K562 (cell line): Measurements from ENCODE around the gene LMNTD2. TPM values are rescaled to one million over a fixed set of nuclear protein-coding genes. Genes with fewer than 3 reads are reported as not detected.

Experiments used
- CBFA2T3 ChIP-seq: fragments of 450-650 bp; IDR thresholded peaks from 2 replicates; pipeline ENCODE4 v1.6.1; 2017
- CLOCK ChIP-seq: fragments of 250-450 bp; sonication (Bioruptor Pico); IDR thresholded peaks from 2 replicates; pipeline ENCODE4 v1.4.0; 2020; ENCODE audit warnings: mild to moderate bottlenecking, moderate library complexity, borderline replicate concordance
- CREB3L1 ChIP-seq: fragments of 450-650 bp; IDR thresholded peaks from 2 replicates; pipeline ENCODE4 v1.6.1; 2014; ENCODE audit warnings: low read depth, mild to moderate bottlenecking, moderate library complexity, borderline replicate concordance
- MECOM ChIP-seq: fragments of 250-450 bp; sonication (Bioruptor Pico); IDR thresholded peaks from 2 replicates; pipeline ENCODE4 v1.8.0; 2022; ENCODE audit warnings: inconsistent platforms
- PCBP2 ChIP-seq: fragments of 200-400 bp; formaldehyde crosslinking; IDR thresholded peaks from 2 replicates; pipeline ENCODE4 v1.6.1; 2018; ENCODE audit warnings: low read length, low read depth, mild to moderate bottlenecking, moderate library complexity; ENCODE audit not compliant: poor library complexity, severe bottlenecking
- PHB ChIP-seq: fragments of 250-450 bp; sonication (Bioruptor Pico); IDR thresholded peaks from 2 replicates; pipeline ENCODE4 v1.5.0; 2021
- POLR2G ChIP-seq: fragments of 200-400 bp; formaldehyde crosslinking; IDR thresholded peaks from 2 replicates; pipeline ENCODE4 v1.6.1; 2017; ENCODE audit warnings: low read depth, mild to moderate bottlenecking, antibody characterized with exemption, low read length, moderate library complexity
- POU5F1 ChIP-seq: fragments of 150-350 bp; IDR thresholded peaks from 2 replicates; pipeline ENCODE4 v1.6.1; 2014; ENCODE audit warnings: borderline replicate concordance, low read length, low read depth, mild to moderate bottlenecking; ENCODE audit not compliant: partially characterized antibody
- RBM34 ChIP-seq: fragments of 200-400 bp; formaldehyde crosslinking; IDR thresholded peaks from 2 replicates; pipeline ENCODE4 v1.6.1; 2018; ENCODE audit warnings: low read length, borderline replicate concordance; ENCODE audit not compliant: insufficient read depth
- SRSF3 ChIP-seq: fragments of 200-400 bp; formaldehyde crosslinking; IDR thresholded peaks from 2 replicates; pipeline ENCODE4 v1.6.1; 2016; ENCODE audit warnings: mild to moderate bottlenecking, low read length, moderate library complexity; ENCODE audit not compliant: insufficient read depth
- STAT6 ChIP-seq: sonication (generic); formaldehyde crosslinking; IDR thresholded peaks from 2 replicates; pipeline ENCODE4 v1.8.1; 2023; ENCODE audit warnings: mild to moderate bottlenecking, missing genetic modification reagents
- TCF15 ChIP-seq: fragments of 250-450 bp; sonication (Bioruptor Pico); IDR thresholded peaks from 2 replicates; pipeline ENCODE4 v1.8.0; 2022; ENCODE audit warnings: moderate library complexity, mild to moderate bottlenecking, inconsistent platforms
- TEAD1 ChIP-seq, 2 experiments: fragments of 450-650 bp in 1 of 2; sonication (generic) in 1 of 2; formaldehyde crosslinking; IDR thresholded peaks; 2 replicates each; pipeline versions ENCODE4 v1.4.0 to v1.8.0; 2020 to 2022; ENCODE audit warnings: mild to moderate bottlenecking in 2 of 2, missing genetic modification reagents in 1 of 2
- TEAD4 ChIP-seq, 2 experiments: sonication (generic) in 1 of 2; formaldehyde crosslinking in 1 of 2; IDR thresholded peaks; 2 replicates each; pipeline versions ENCODE4 v1.6.1 to v1.8.0; 2012 to 2022; ENCODE audit warnings: borderline replicate concordance in 1 of 2, inconsistent platforms in 1 of 2, low read length in 1 of 2, mild to moderate bottlenecking in 1 of 2, missing genetic modification reagents in 1 of 2
- THRA ChIP-seq: fragments of 450-650 bp; IDR thresholded peaks from 2 replicates; pipeline ENCODE4 v1.6.1; 2017; ENCODE audit warnings: mild to moderate bottlenecking, moderate library complexity
- YBX1 ChIP-seq: fragments of 450-650 bp; IDR thresholded peaks from 2 replicates; pipeline ENCODE4 v1.7.1; 2016; ENCODE audit warnings: mild to moderate bottlenecking
- ZNF165 ChIP-seq: fragments of 250-450 bp; sonication (Bioruptor Pico); IDR thresholded peaks from 2 replicates; pipeline ENCODE4 v1.4.0; 2020; ENCODE audit warnings: borderline replicate concordance
- ZNF347 ChIP-seq: fragments of 450-650 bp; formaldehyde crosslinking; IDR thresholded peaks from 2 replicates; pipeline ENCODE4 v1.4.0; 2020; ENCODE audit warnings: low read depth, mild to moderate bottlenecking, moderate library complexity
- polyA plus RNA-seq, 8 experiments: library from polyadenylated mRNA; depleted of rRNA in 4 of 8; stranded (reverse) in 5 of 8; unstranded in 3 of 8; fragments of >200 nt; fragmentation: Nextera tagmentation in 2 of 8; fragmentation: Illumina TruSeq in 1 of 8; extraction: Ambion mirVana in 2 of 8; extraction: Trizol in 1 of 8; gene quantifications; 2 replicates each; pipeline versions ENCODE4 v1.2.1 to v1.2.3, GENCODE V29; 2011 to 2014; ENCODE audit warnings: inconsistent platforms in 1 of 8, missing spikeins in 1 of 8
- total RNA-seq, 7 experiments: library from RNA; depleted of rRNA in 6 of 7; stranded (reverse); fragments of >200 nt in 6 of 7; fragmentation: Illumina TruSeq in 2 of 7; extraction: Trizol in 2 of 7; gene quantifications; 2 replicates each; pipeline versions ENCODE4 v1.2.1 to v1.2.3, GENCODE V29; 2011 to 2021; ENCODE audit warnings: low replicate concordance in 1 of 7

Gene LMNTD2
- total and polyA plus RNA-seq, 9 of the 15 experiments (the other 6 are each of a cell fraction or from before 2014, with no cell fraction given), result 0.48 to 4.2 (median 1.5) TPM; not detected in 3

GRCh38 chr11:506995-507726 is 53.4 kb downstream of the LMNTD2 start, which contains the start of gene RNH1 (continued):
- TF ChIP-seq TEAD4 (IDR thresholded peaks at IDR 0.05; ENCODE audit: low read length) (no peak), TEAD4 (CRISPR knock-in tag; IDR thresholded peaks at IDR 0.05; ENCODE audit: borderline replicate concordance) (no peak), RBM34 (no peak), MECOM (CRISPR knock-in tag) (no peak), PHB (CRISPR knock-in tag) (no peak), STAT6 (CRISPR knock-in tag) (no peak), PCBP2 (no peak), CBFA2T3 (no peak), SRSF3 (no peak), POLR2G (peak; percentile 79), POU5F1 (no peak), CLOCK (no peak), ZNF347 (CRISPR knock-in tag) (no peak), YBX1 (no peak), TEAD1 (CRISPR knock-in tag; IDR thresholded peaks at IDR 0.05) (peak in 1 of 2 experiments; percentile 19; a peak in 1 of 4 replicates), THRA (no peak), CREB3L1 (no peak), TCF15 (CRISPR knock-in tag) (no peak), ZNF165 (CRISPR knock-in tag) (no peak)
